ENCODE results near the gene AQP2. TPM values are rescaled to one million over a fixed set of nuclear protein-coding genes. Genes with fewer than 3 reads are reported as not detected.

Gene AQP2
- total RNA-seq, 1 donor from 2014 or later = not detected

- Histone ChIP-seq H3K4me3 (ENCODE audit: low read depth, low read length) (no peak overlapping the region), H3K36me3 (ENCODE audit: control insufficient read depth, insufficient read depth, low read length) (no peaks in the 10 kb centered on the region), H3K27me3 (ENCODE audit: control insufficient read depth, insufficient read depth, low read length) (peaks cover 5% of the 10 kb centered on the region)
- DNase-seq (ENCODE audit: low read depth) = no peak
- no peak for TF ChIP-seq CTCF (IDR thresholded peaks at IDR 0.05; ENCODE audit: insufficient read depth, low read length, poor library complexity, severe bottlenecking)
These were observed 28.0 kb upstream of the AQP2 start for GRCh38 chr12:49922349-49923034.

GRCh38 chr12:49923035-49923644 lies 27.4 kb upstream of the AQP2 start:
- no peak for DNase-seq (ENCODE audit: low read depth)
- Histone ChIP-seq H3K36me3 (ENCODE audit: control insufficient read depth, insufficient read depth, low read length) (no peaks in the 10 kb centered on the region), H3K27me3 (ENCODE audit: control insufficient read depth, insufficient read depth, low read length) (peaks cover 2% of the 10 kb centered on the region), H3K4me3 (ENCODE audit: low read depth, low read length) (no peak overlapping the region)
- no peak for TF ChIP-seq CTCF (IDR thresholded peaks at IDR 0.05; ENCODE audit: insufficient read depth, low read length, poor library complexity, severe bottlenecking)

GRCh38 chr12:49923880-49924556 lies 26.5 kb upstream of the AQP2 start:
- peaks cover 2% of the 10 kb centered on the region for H3K27me3 ChIP-seq (ENCODE audit: control insufficient read depth, insufficient read depth, low read length)
- TF ChIP-seq CTCF (IDR thresholded peaks at IDR 0.05; ENCODE audit: insufficient read depth, low read length, poor library complexity, severe bottlenecking) = no peak
- no peak overlapping the region for H3K4me3 ChIP-seq (ENCODE audit: low read depth, low read length)
- no peaks in the 10 kb centered on the region for H3K36me3 ChIP-seq (ENCODE audit: control insufficient read depth, insufficient read depth, low read length)
- DNase-seq (ENCODE audit: low read depth) = no peak

- DNase-seq (ENCODE audit: low read depth) = no peak
- H3K36me3 ChIP-seq (ENCODE audit: control insufficient read depth, insufficient read depth, low read length) = no peaks in the 10 kb centered on the region
- H3K4me3 ChIP-seq (ENCODE audit: low read depth, low read length) = no peak overlapping the region
- peaks cover 2% of the 10 kb centered on the region for H3K27me3 ChIP-seq (ENCODE audit: control insufficient read depth, insufficient read depth, low read length)
- no peak for TF ChIP-seq CTCF (IDR thresholded peaks at IDR 0.05; ENCODE audit: insufficient read depth, low read length, poor library complexity, severe bottlenecking)
These were observed 25.8 kb upstream of the AQP2 start for GRCh38 chr12:49924628-49925246.

GRCh38 chr12:49925433-49926204 lies 24.9 kb upstream of the AQP2 start:
- no peak for TF ChIP-seq CTCF (IDR thresholded peaks at IDR 0.05; ENCODE audit: insufficient read depth, low read length, poor library complexity, severe bottlenecking)
- no peak for DNase-seq (ENCODE audit: low read depth)
- Histone ChIP-seq H3K36me3 (ENCODE audit: control insufficient read depth, insufficient read depth, low read length) (no peaks in the 10 kb centered on the region), H3K4me3 (ENCODE audit: low read depth, low read length) (no peak overlapping the region), H3K27me3 (ENCODE audit: control insufficient read depth, insufficient read depth, low read length) (peaks cover 2% of the 10 kb centered on the region)
